Stimulated activated CD4-positive, alpha-beta T cell treated with anti-CD3 and anti-CD28 coated beads, TNF-alpha, amount 100 ng/mL, for 48 hours (primary cell): ENCODE measurements around the gene ACMSD.

Experiments
- DNase-seq, 3 donors: peaks; one replicate each; pipeline ENCODE4 v3.0.0-alpha.2; 2020; ENCODE audit warnings: low read depth in 3 of 3

ACMSD gene

GRCh38 chr2:134946073-134946472 lies 107.7 kb downstream of the ACMSD start:
- no peak for DNase-seq

- no peak for DNase-seq
Observed at GRCh38 chr2:134949981-134950708, 111.7 kb downstream of the ACMSD start.

- no peak for DNase-seq
Observed at GRCh38 chr2:134950886-134951285, 112.5 kb downstream of the ACMSD start.
